Measurements from ENCODE around the gene TPH1. TPM values are rescaled to one million over a fixed set of nuclear protein-coding genes. Genes with fewer than 3 reads are reported as not detected.
"Not testable (repeated sequence)": the region's sequence is repeated elsewhere in the genome, so short reads cannot be mapped to it uniquely, and the experiment has no call there.

TPH1 gene
- total RNA-seq, 4 donors from 2014 or later = 0.13 to 0.47 (median 0.27) TPM; not detected in 1

DNA sequence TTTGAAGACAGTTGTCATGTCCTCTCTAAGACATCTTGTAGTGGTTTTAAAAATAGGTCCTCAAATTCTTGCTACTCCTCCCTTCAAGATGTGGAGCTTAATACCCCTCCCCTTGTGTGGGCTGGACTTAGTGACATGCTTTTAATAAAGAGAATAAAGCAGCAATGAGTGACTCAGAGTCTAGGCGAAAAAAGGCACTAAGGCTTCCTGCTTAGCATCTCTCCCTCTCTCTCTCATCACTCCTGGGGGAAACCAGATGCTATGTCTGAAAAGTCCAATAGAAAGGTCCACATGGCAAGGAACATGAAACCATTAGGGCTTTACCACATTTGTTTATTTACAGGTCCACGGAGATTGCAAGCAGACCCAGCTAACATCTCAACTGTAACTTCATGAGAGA is 44.9 kb downstream of the TPH1 start:
- no peak for ATAC-seq
- no peaks in the 10 kb centered on the region for H3K4me1 ChIP-seq
- no peak for TF ChIP-seq EP300 (IDR thresholded peaks at IDR 0.05)
- TF ChIP-seq, protein P1, sequence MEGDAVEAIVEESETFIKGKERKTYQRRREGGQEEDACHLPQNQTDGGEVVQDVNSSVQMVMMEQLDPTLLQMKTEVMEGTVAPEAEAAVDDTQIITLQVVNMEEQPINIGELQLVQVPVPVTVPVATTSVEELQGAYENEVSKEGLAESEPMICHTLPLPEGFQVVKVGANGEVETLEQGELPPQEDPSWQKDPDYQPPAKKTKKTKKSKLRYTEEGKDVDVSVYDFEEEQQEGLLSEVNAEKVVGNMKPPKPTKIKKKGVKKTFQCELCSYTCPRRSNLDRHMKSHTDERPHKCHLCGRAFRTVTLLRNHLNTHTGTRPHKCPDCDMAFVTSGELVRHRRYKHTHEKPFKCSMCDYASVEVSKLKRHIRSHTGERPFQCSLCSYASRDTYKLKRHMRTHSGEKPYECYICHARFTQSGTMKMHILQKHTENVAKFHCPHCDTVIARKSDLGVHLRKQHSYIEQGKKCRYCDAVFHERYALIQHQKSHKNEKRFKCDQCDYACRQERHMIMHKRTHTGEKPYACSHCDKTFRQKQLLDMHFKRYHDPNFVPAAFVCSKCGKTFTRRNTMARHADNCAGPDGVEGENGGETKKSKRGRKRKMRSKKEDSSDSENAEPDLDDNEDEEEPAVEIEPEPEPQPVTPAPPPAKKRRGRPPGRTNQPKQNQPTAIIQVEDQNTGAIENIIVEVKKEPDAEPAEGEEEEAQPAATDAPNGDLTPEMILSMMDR (IDR thresholded peaks at IDR 0.05) = no peak
- no peak for TF ChIP-seq POLR2A (IDR thresholded peaks at IDR 0.05)
- TF ChIP-seq POLR2AphosphoS5 (IDR thresholded peaks at IDR 0.05) = no peak
- H3K4me3 ChIP-seq = no peak overlapping the region
- WGBS, 2 donors (ENCODE audit: low coverage in 1 of 2) = 56 to 64% methylated on average over 2 of the region's 2 CpGs
- H3K27me3 ChIP-seq = no peaks in the 10 kb centered on the region
- no peaks in the 10 kb centered on the region for H3K9me3 ChIP-seq
- H3K36me3 ChIP-seq = peaks cover 0 to 97% of the 10 kb centered on the region in 2 donors
- no peak overlapping the region for H3K27ac ChIP-seq

DNA sequence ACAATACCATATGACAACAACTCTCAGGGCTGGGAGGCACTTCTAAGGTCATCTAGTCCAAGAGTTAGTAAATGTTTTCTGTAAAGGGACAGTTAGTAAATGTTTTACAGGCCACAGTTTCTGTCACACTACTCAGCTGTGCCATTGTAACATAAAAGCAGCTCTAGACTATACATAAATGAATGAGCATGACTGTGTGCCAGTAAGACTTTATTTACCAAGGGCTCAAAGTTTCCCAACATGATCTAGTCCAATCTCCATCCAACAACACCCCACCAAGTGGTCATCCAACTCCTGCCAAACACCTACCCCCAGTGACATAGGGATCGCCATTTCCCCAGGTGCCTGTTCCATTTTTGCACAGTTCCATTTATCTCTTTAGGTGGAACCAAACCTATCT is 45.3 kb downstream of the TPH1 start:
- 86 to 100% methylated on average over 1 of the region's 1 CpG for WGBS, 2 donors (ENCODE audit: low coverage in 1 of 2)
- H3K9me3 ChIP-seq = no peaks in the 10 kb centered on the region
- H3K4me3 ChIP-seq = no peak overlapping the region
- no peaks in the 10 kb centered on the region for H3K27me3 ChIP-seq
- TF ChIP-seq POLR2A (IDR thresholded peaks at IDR 0.05) (no peak), POLR2AphosphoS5 (IDR thresholded peaks at IDR 0.05) (no peak), EP300 (IDR thresholded peaks at IDR 0.05) (no peak)
- TF ChIP-seq, protein P1 (IDR thresholded peaks at IDR 0.05) = no peak
- H3K36me3 ChIP-seq = peaks cover 0 to 97% of the 10 kb centered on the region in 2 donors
- no peaks in the 10 kb centered on the region for H3K4me1 ChIP-seq
- ATAC-seq = no peak
- no peak overlapping the region for H3K27ac ChIP-seq

DNA sequence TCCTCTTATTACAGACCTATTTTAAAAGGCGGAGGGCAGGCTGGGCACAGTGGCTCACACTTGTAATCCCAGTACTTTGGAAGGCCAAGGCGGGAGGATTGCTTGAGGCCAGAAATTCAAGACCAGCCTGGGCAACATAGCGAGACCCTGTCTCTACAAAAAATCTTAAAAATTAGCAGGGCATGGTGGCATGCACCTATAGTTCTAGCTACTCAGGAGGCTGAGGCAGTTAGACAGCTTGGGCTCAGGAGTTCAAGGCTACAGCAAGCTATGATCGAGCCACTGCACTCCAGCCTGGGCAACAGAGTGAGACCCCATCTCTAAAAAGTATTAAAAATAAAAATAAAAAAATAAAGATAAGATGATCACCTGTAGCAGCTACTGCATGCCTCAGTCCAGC is 45.9 kb downstream of the TPH1 start:
- H3K27me3 ChIP-seq, H3K9me3 ChIP-seq, H3K27ac ChIP-seq, H3K4me1 ChIP-seq, H3K4me3 ChIP-seq, ATAC-seq: not testable (repeated sequence)
- 94 to 100% methylated on average over 1 to 4 of the region's 4 CpGs for WGBS, 2 donors (ENCODE audit: low coverage in 1 of 2)
- peaks cover 0 to 97% of the 10 kb centered on the region in 2 donors for H3K36me3 ChIP-seq

Other genes starting within 250 kb of the TPH1 start
- gene SERGEF, start 33.2 kb downstream of the TPH1 start, total RNA-seq = 10 to 100 TPM; 35.5 to 42.5 (median 36.3) TPM
- gene SAAL1, start 59.8 kb upstream of the TPH1 start, total RNA-seq = 10 to 100 TPM; 11.3 to 21.5 (median 14.4) TPM
- under 1 TPM in 1 of 4 donors, not detected in 3; 0.31 TPM for gene MRGPRX3, start 86.3 kb upstream of the TPH1 start, total RNA-seq
- not detected for gene MRGPRX4, start 126.6 kb upstream of the TPH1 start, total RNA-seq
- gene SAA4, start 190.5 kb upstream of the TPH1 start, total RNA-seq = 1 to 10 TPM in 1 of 4 donors, not detected in 3; 1.5 TPM
- gene SAA2, start 202.4 kb upstream of the TPH1 start, total RNA-seq = 10 to 100 TPM in 2 of 4 donors, not detected in 2; 18.6 to 36.5 TPM
- 10 to 100 TPM in 2 of 4 donors, 1 to 10 TPM in 1, not detected in 1; 3.6 to 71.7 (median 32.3) TPM for gene SAA1, start 220.0 kb upstream of the TPH1 start, total RNA-seq